Right ventricle myocardium superior (tissue), 1 donor: ENCODE results near the gene MSL3B.
"Not testable (repeated sequence)": the region's sequence is repeated elsewhere in the genome, so short reads cannot be mapped to it uniquely, and the experiment has no call there.

Experiments used
- ATAC-seq: fragments of 200-7000 bp; cut with Tn5 transposase; one replicate; pipeline ENCODE4 v1.9.1; 2020; ENCODE audit warnings: mild to moderate bottlenecking; ENCODE audit not compliant: poor library complexity
- DNase-seq: peaks from one replicate; pipeline ENCODE4 v3.0.0-alpha.2; 2020
- intact Hi-C: fragments of 100-400 bp; cut with DNase I; formaldehyde crosslinking; loops from one replicate; pipeline ENCODE4 v1.11.2; 2022
- donor health status: DM: no; HTN: yes; CAD: no; lungs with severe emphysema.

The MSL3B gene

GRCh38 chr2:233867993-233868532 lies at the start of gene MSL3B:
TSS of gene MSL3B (minus strand) at chr2:233868386.
- DNase-seq (peak; percentile 58), ATAC-seq (peak; percentile 65)
- intact Hi-C loops = no loop called here

GRCh38 chr2:233917116-233917515 lies 48.9 kb upstream of the MSL3B start, which contains the start of gene TRPM8:
TSS of gene TRPM8 (plus strand) at chr2:233917373. CDS start at chr2:233926538, 9,165 bp downstream.
- ATAC-seq (no peak), DNase-seq (no peak)
- intact Hi-C loops = no loop called here

GRCh38 chr2:233915128-233915527 lies 46.9 kb upstream of the MSL3B start:
- intact Hi-C loops = no loop called here
- ATAC-seq (no peak), DNase-seq (no peak)

GRCh38 chr2:233912691-233913423 lies 44.7 kb upstream of the MSL3B start:
- no peak for ATAC-seq
- intact Hi-C loops = no loop called here
- DNase-seq = no peak

- DNase-seq = no peak
- intact Hi-C loops = no loop called here
- no peak for ATAC-seq
Measured at GRCh38 chr2:233907627-233908026, 39.4 kb upstream of the MSL3B start.

- intact Hi-C loops = no loop called here
- ATAC-seq = no peak
- DNase-seq = no peak
Measured at GRCh38 chr2:233905945-233906344, 37.8 kb upstream of the MSL3B start.

GRCh38 chr2:233901884-233902283 lies 33.7 kb upstream of the MSL3B start:
- DNase-seq (no peak), ATAC-seq (no peak)
- intact Hi-C loops = no loop called here

- ATAC-seq = no peak
- DNase-seq = no peak
- intact Hi-C loops = no loop called here
Measured at GRCh38 chr2:233901367-233901766, 33.2 kb upstream of the MSL3B start.

- ATAC-seq, intact Hi-C loops, DNase-seq: not testable (repeated sequence)
Measured at GRCh38 chr2:233896253-233896652, 28.1 kb upstream of the MSL3B start.

- intact Hi-C loops = no loop called here
- ATAC-seq (no peak), DNase-seq (no peak)
Measured at GRCh38 chr2:233892793-233893192, 24.6 kb upstream of the MSL3B start.

- DNase-seq = no peak
- no peak for ATAC-seq
- intact Hi-C loops = no loop called here
Measured at GRCh38 chr2:233882353-233882752, 14.2 kb upstream of the MSL3B start.

GRCh38 chr2:233872125-233872524 lies 3.9 kb upstream of the MSL3B start:
- not testable (repeated sequence) for ATAC-seq, DNase-seq

GRCh38 chr2:233871432-233871831 lies 3.2 kb upstream of the MSL3B start:
- intact Hi-C loops = no loop called here
- no peak for ATAC-seq
- no peak for DNase-seq

More at GRCh38 chr2:233872125-233872524, 3.9 kb upstream of the MSL3B start:
- intact Hi-C loops = not testable (repeated sequence)

- intact Hi-C loops = no loop called here
- no peak for ATAC-seq
- DNase-seq = no peak
Measured at GRCh38 chr2:233866479-233866878, 1.7 kb downstream of the MSL3B start.

- DNase-seq (no peak), ATAC-seq (no peak)
- intact Hi-C loops = no loop called here
Measured at GRCh38 chr2:233865838-233866237, 2.3 kb downstream of the MSL3B start.

GRCh38 chr2:233862261-233862768 lies 5.9 kb downstream of the MSL3B start:
- DNase-seq (no peak), ATAC-seq (no peak)
- intact Hi-C loops = no loop called here

- DNase-seq = no peak
- no peak for ATAC-seq
- intact Hi-C loops = no loop called here
Measured at GRCh38 chr2:233858331-233858730, 9.9 kb downstream of the MSL3B start.

- ATAC-seq (no peak), DNase-seq (no peak)
Measured at GRCh38 chr2:233857511-233858141, 10.6 kb downstream of the MSL3B start.

GRCh38 chr2:233856184-233856583 lies 12.0 kb downstream of the MSL3B start:
- intact Hi-C loops = no loop called here
- no peak for ATAC-seq
- no peak for DNase-seq

More at GRCh38 chr2:233857511-233858141, 10.6 kb downstream of the MSL3B start:
- intact Hi-C loops = no loop called here

GRCh38 chr2:233855345-233855744 lies 12.8 kb downstream of the MSL3B start:
- intact Hi-C loops = no loop called here
- DNase-seq = no peak
- ATAC-seq = no peak
